GM13976 (cell line): ENCODE data around the gene ARMC2.

Experiments
- DNase-seq: peaks from one replicate; pipeline ENCODE4 v3.0.0; 2012; ENCODE audit warnings: low spot score
- in situ Hi-C: fragments of 300-500 bp; cut with MboI; formaldehyde crosslinking; loops from one replicate; pipeline ENCODE4 v1.12.0; 2022; ENCODE audit warnings: low sequenced_read_pairs, mixed read lengths, inconsistent platforms; ENCODE audit not compliant: unreplicated experiment
- TF ChIP-seq, protein P1 (sequence below): IDR thresholded peaks from 2 replicates; pipeline ENCODE4 v1.5.1; 2012; ENCODE audit warnings: borderline replicate concordance, mild to moderate bottlenecking; ENCODE audit not compliant: insufficient read depth; ENCODE audit errors: extremely low read depth, missing control alignments, control extremely low read depth

ARMC2 gene

DNA sequence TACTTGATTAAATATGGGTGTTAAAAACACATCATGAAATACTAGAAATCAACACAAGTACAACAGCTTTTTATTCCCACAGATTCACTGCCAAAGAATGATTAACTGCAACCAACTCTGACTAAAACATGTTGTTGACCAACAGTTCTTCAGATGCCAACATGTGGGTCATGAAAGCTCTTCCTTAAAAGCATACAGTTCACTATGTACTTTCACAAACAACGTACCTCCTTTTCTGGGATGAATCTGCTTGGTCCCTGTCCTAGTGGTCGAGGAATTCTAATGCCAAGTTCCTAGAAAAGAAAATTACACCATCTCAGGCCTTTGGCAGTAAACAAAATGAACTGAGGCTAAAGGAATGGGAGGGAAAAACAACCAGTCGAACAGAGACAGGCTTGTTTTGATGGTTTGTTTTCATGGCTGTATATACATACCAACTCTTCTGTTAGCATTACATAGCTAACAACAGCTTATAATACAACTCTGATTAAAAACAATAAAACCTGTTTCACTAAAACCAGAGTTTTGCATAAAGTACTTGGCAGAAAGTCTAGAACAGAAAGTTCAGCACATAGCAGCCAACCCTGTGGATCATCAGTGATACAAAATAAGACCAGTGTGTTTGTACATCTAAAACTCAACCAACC, 154.0 kb downstream of the ARMC2 start:
- in situ Hi-C loops = no loop called here
- no peak for DNase-seq
- TF ChIP-seq, protein P1, sequence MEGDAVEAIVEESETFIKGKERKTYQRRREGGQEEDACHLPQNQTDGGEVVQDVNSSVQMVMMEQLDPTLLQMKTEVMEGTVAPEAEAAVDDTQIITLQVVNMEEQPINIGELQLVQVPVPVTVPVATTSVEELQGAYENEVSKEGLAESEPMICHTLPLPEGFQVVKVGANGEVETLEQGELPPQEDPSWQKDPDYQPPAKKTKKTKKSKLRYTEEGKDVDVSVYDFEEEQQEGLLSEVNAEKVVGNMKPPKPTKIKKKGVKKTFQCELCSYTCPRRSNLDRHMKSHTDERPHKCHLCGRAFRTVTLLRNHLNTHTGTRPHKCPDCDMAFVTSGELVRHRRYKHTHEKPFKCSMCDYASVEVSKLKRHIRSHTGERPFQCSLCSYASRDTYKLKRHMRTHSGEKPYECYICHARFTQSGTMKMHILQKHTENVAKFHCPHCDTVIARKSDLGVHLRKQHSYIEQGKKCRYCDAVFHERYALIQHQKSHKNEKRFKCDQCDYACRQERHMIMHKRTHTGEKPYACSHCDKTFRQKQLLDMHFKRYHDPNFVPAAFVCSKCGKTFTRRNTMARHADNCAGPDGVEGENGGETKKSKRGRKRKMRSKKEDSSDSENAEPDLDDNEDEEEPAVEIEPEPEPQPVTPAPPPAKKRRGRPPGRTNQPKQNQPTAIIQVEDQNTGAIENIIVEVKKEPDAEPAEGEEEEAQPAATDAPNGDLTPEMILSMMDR = no peak

DNA sequence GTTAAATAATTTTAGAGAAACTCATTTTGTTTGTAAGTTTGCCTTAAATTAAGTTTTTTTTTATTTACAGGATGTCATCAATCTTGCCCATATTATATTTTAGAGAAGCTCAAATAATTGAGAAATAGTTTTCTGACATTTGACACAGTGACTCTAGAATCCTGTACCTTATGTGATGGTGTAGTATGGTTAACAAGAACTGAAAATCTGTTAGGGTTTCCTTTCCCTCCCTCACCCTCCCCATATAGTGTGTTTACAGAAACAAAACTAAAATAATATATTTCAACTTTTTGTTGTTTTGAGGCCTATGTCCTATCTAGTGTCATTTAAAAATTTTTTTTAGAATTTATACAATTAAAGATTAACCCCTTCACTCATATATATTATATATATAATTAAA, 154.7 kb downstream of the ARMC2 start:
- TF ChIP-seq, protein P1 = no peak
- in situ Hi-C loops = no loop called here
- no peak for DNase-seq

DNA sequence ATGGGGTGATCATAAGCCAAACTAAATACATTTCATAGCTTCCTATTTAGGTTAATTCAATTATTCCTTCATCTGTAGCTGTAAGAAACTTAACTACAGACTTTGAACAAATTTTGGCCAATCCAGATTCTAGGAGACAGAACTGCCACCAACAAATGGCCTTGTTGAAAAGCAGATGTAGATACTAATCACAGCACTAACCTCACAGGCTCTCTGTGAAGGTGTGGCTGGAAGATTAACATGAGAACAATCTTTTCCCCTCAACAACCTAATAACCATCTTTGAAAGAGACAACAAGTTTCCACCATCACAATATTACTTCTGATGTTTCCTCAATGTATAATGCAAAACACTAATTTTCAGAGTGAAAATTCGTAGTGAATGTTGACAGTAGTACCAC, 158.6 kb downstream of the ARMC2 start:
- TF ChIP-seq, protein P1 = no peak
- in situ Hi-C loops = no loop called here
- no peak for DNase-seq

DNA sequence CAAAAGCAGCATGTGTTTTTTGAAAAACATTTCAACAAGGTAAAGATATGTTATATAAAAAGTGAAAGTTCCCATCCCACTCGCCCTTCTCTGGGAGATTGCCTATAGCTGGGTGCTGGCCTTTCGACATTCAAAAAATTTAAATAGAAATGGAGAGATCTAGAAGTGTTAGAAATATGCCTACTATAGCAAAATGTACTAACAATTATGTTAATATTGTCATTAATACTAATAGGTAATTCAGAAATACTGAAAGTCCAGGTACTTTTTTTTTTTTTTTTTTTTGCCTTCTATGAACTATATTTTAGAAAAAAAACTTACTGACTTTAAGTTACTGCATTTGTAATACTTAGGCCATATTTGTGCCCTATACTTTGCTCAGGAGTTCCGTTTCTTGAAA, 159.3 kb downstream of the ARMC2 start:
- no peak for DNase-seq
- in situ Hi-C loops = no loop called here
- TF ChIP-seq, protein P1 = no peak

DNA sequence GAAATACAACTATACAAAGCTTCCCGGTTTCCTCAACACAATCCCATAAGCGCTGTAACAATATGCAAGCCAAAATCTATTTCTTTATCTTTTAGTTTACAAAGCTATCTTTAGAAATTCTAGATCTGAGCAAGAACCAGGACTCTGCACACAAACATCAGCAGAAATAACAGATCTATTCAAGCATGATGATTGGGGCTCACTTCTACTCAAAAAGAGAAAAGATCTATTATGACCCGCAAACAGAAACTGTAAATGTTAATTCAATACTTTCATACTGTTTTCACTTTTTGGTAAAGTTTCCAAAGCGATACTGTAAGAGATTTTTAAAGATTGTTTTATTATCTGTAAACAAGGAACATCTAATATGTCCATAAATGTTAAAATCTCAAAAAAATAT, 159.8 kb downstream of the ARMC2 start:
- TF ChIP-seq, protein P1 = no peak
- peak; percentile 25 for DNase-seq
- in situ Hi-C loops = no loop called here

DNA sequence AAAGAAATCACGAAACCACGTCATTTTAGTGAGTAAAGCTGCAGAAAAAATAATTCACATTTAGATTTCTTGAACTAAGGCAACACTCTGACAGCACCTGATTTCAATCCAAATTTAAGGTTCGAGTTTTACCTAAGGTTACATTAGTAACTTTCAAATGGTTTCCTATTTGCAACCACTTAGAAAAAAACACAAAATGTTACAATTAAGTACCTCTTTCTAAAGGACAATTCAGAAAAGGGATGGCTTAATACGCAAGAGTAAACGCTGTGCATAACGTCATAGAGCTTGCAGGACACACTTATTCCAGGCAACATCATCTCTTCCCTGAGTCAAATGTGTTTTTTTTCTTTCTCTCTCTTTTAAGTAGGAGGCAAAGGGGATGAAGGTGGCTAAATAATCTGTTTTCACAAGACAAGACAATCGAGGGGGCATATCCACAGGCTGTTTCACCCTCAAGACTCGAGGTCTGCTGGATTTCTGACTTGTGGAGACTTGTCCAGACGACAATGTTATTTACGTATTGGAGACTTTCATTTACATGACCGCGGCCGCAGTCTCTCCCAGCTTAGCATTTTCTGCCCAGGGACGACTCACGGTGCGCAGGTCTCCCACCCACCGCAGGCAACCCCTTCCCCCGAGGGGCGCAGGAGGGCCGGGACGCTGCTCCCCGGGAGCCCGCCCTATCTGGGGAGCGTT, 160.5 kb downstream of the ARMC2 start:
- peak; percentile 10 for DNase-seq
- in situ Hi-C loops = no loop called here

More for the DNA sequence above, 160.5 kb downstream of the ARMC2 start:
- TF ChIP-seq, protein P1 = no peak
